Tibial nerve (tissue), 4 donors: ENCODE measurements around the gene DOHH. TPM values are rescaled to one million over a fixed set of nuclear protein-coding genes. Genes with fewer than 3 reads are reported as not detected.
"Not testable (repeated sequence)": the region's sequence is repeated elsewhere in the genome, so short reads cannot be mapped to it uniquely, and the experiment has no call there.

Experiments used
- DNase-seq, 2 donors: peaks; one replicate each; pipeline ENCODE4 v3.0.0-alpha.2; 2019; ENCODE audit warnings: low spot score in 2 of 2
- H3K27ac ChIP-seq, 4 donors: fragments of 200-600 bp; sonication (generic) in 3 of 4; one replicate each; pipeline ENCODE4 v1.5.1; 2017 to 2019; ENCODE audit warnings: mild to moderate bottlenecking in 1 of 4
- H3K27me3 ChIP-seq, 2 donors: fragments of 200-600 bp; sonication (generic) in 1 of 2; one replicate each; pipeline versions ENCODE4 v1.5.1 to v1.6.0; 2017 to 2019
- H3K36me3 ChIP-seq, 3 donors: fragments of 200-600 bp; sonication (generic); one replicate each; pipeline ENCODE4 v1.5.1; 2018 to 2019
- H3K4me1 ChIP-seq, 4 donors: fragments of 200-600 bp; sonication (generic) in 3 of 4; one replicate each; pipeline ENCODE4 v1.5.1; 2017 to 2019
- H3K4me3 ChIP-seq, 4 donors: fragments of 200-600 bp; sonication (generic) in 3 of 4; one replicate each; pipeline ENCODE4 v1.5.1; 2017 to 2019; ENCODE audit warnings: mild to moderate bottlenecking in 1 of 4, moderate library complexity in 1 of 4
- H3K9me3 ChIP-seq, 4 donors: fragments of 200-600 bp; sonication (generic) in 3 of 4; one replicate each; pipeline ENCODE4 v1.5.1; 2017 to 2019
- CTCF ChIP-seq, 5 experiments: fragments of 200-600 bp in 3 of 5; fragments of 450-650 bp in 2 of 5; sonication (generic) in 3 of 5; IDR thresholded peaks; one replicate each; pipeline ENCODE4 v1.5.1; 2016 to 2019; ENCODE audit warnings: antibody characterized with exemption in 5 of 5, mild to moderate bottlenecking in 3 of 5, moderate library complexity in 2 of 5
- EP300 ChIP-seq, 2 donors: sonication (generic); formaldehyde crosslinking; IDR thresholded peaks; one replicate each; pipeline ENCODE4 v1.6.1; 2017; ENCODE audit warnings: antibody characterized with exemption in 2 of 2, mild to moderate bottlenecking in 1 of 2
- POLR2A ChIP-seq, 2 donors: fragments of 450-650 bp; IDR thresholded peaks; one replicate each; pipeline ENCODE4 v1.6.1; 2017; ENCODE audit warnings: antibody characterized with exemption in 2 of 2, mild to moderate bottlenecking in 2 of 2, moderate library complexity in 2 of 2
- WGBS, 2 donors: methylation state at CpG; one replicate each; pipeline ENCODE4 v1.1.5; 2018; 5-methylcytosine and 5-hydroxymethylcytosine counted together
- total RNA-seq, 4 donors: library from RNA; depleted of rRNA; stranded (reverse); fragments of >200 nt; gene quantifications; one replicate each; pipeline ENCODE4 v1.1.0, GENCODE V29; 2016

The DOHH gene
- total RNA-seq, 4 donors from 2014 or later = 19.7 to 30.3 (median 23.0) TPM

GRCh38 chr19:3511506-3512251 is 11.2 kb upstream of the DOHH start:
- no peak for DNase-seq
- Histone ChIP-seq H3K4me1 (peaks cover 0 to 93% (median 14%) of the 10 kb centered on the region in 4 donors), H3K27me3 (no peaks in the 10 kb centered on the region), H3K36me3 (peaks cover 0 to 35% (median 0%) of the 10 kb centered on the region in 3 donors), H3K27ac (no peak overlapping the region), H3K4me3 (no peak overlapping the region), H3K9me3 (no peaks in the 10 kb centered on the region)
- 79 to 86% methylated on average over 24 to 26 of the region's 26 CpGs for WGBS, 2 donors
- TF ChIP-seq EP300 (IDR thresholded peaks at IDR 0.05) (no peak), POLR2A (IDR thresholded peaks at IDR 0.05) (no peak), CTCF (IDR thresholded peaks at IDR 0.05) (no peak)

- 85 to 94% methylated on average over 13 to 17 of the region's 22 CpGs for WGBS, 2 donors
- no peak for DNase-seq
- no peak overlapping the region for H3K27ac ChIP-seq
- TF ChIP-seq CTCF (IDR thresholded peaks at IDR 0.05) (no peak), EP300 (IDR thresholded peaks at IDR 0.05) (no peak), POLR2A (IDR thresholded peaks at IDR 0.05) (no peak)
- peaks cover 0 to 84% (median 12%) of the 10 kb centered on the region in 4 donors for H3K4me1 ChIP-seq
- peaks cover 0 to 32% (median 0%) of the 10 kb centered on the region in 3 donors for H3K36me3 ChIP-seq
- no peak overlapping the region for H3K4me3 ChIP-seq
- no peaks in the 10 kb centered on the region for H3K27me3 ChIP-seq
- no peaks in the 10 kb centered on the region for H3K9me3 ChIP-seq
Measured at GRCh38 chr19:3510727-3511126, 10.3 kb upstream of the DOHH start.

GRCh38 chr19:3509566-3509989 is 9.1 kb upstream of the DOHH start:
- peaks cover 0 to 32% (median 0%) of the 10 kb centered on the region in 3 donors for H3K36me3 ChIP-seq
- peaks cover 0 to 80% (median 11%) of the 10 kb centered on the region in 4 donors for H3K4me1 ChIP-seq
- WGBS, 2 donors = 85 to 87% methylated on average over 14 to 15 of the region's 15 CpGs
- TF ChIP-seq POLR2A (IDR thresholded peaks at IDR 0.05) = no peak
- TF ChIP-seq CTCF (IDR thresholded peaks at IDR 0.05) = no peak
- TF ChIP-seq EP300 (IDR thresholded peaks at IDR 0.05) = no peak
- H3K27me3 ChIP-seq = no peaks in the 10 kb centered on the region
- no peak for DNase-seq
- no peak overlapping the region for H3K27ac ChIP-seq
- H3K9me3 ChIP-seq = no peaks in the 10 kb centered on the region
- no peak overlapping the region for H3K4me3 ChIP-seq

- Histone ChIP-seq H3K27ac (no peak overlapping the region), H3K4me1 (peaks cover 0 to 74% (median 11%) of the 10 kb centered on the region in 4 donors), H3K4me3 (no peak overlapping the region), H3K27me3 (no peaks in the 10 kb centered on the region), H3K36me3 (peaks cover 0 to 32% (median 0%) of the 10 kb centered on the region in 3 donors), H3K9me3 (no peaks in the 10 kb centered on the region)
- no peak for DNase-seq
- no peak for TF ChIP-seq EP300 (IDR thresholded peaks at IDR 0.05)
- no peak for TF ChIP-seq POLR2A (IDR thresholded peaks at IDR 0.05)
- no peak for TF ChIP-seq CTCF (IDR thresholded peaks at IDR 0.05)
- WGBS, 2 donors = 75 to 77% methylated on average over 21 to 22 of the region's 23 CpGs
Measured at GRCh38 chr19:3508771-3509535, 8.5 kb upstream of the DOHH start.

- Histone ChIP-seq H3K36me3 (peaks cover 0 to 32% (median 0%) of the 10 kb centered on the region in 3 donors), H3K4me1 (peaks cover 0 to 69% (median 11%) of the 10 kb centered on the region in 4 donors), H3K27ac (peak overlapping the region in 2 of 4 donors; percentile 78 to 95)
- not testable (repeated sequence) for H3K27me3 ChIP-seq, DNase-seq, H3K9me3 ChIP-seq, H3K4me3 ChIP-seq
- WGBS, 2 donors = 93 to 94% methylated on average over 18 of the region's 18 CpGs
Measured at GRCh38 chr19:3508121-3508661, 7.7 kb upstream of the DOHH start.
